A673 (cell line): Measurements from ENCODE around the gene NPW. TPM values are rescaled to one million over a fixed set of nuclear protein-coding genes. Genes with fewer than 3 reads are reported as not detected.

Experiments
- BruUV-seq: library from RNA; stranded (reverse); fragments of 400-500 nt; replicated peaks from 2 replicates; lab custom pipeline; 2021; lab: Mats Ljungman, UMichigan
- CTCF ChIA-PET: fragments of 300-600 bp; sonication (Branson Sonifier 250); formaldehyde crosslinking; loops from one replicate; lab custom pipeline; 2022; ENCODE audit warnings: antibody characterized with exemption; lab: Charles Lee
- POLR2A ChIA-PET: fragments of 300-600 bp; sonication (Branson Sonifier 250); formaldehyde crosslinking; loops from one replicate; lab custom pipeline; 2022; ENCODE audit warnings: antibody characterized with exemption; ENCODE audit not compliant: low non-redundant PET; lab: Charles Lee
- DNase-seq: peaks from one replicate; pipeline ENCODE4 v3.0.0-alpha.2; 2015; ENCODE audit warnings: low spot score
- H3K27ac ChIP-seq: fragments of 200-600 bp; sonication (generic); 2 replicates; pipeline ENCODE4 v1.5.1; 2016; ENCODE audit warnings: mixed run types, low read depth, mild to moderate bottlenecking, mixed read lengths, antibody characterized with exemption, low read length; ENCODE audit not compliant: poor library complexity, severe bottlenecking
- H3K27me3 ChIP-seq: fragments of 200-600 bp; sonication (generic); replicated peaks from 2 replicates; pipeline ENCODE4 v1.6.1; 2017; ENCODE audit warnings: mixed run types, low read depth, mild to moderate bottlenecking, mixed read lengths, antibody characterized with exemption, low read length; ENCODE audit not compliant: insufficient read depth, poor library complexity
- H3K36me3 ChIP-seq: fragments of 200-600 bp; sonication (generic); 2 replicates; pipeline ENCODE4 v1.6.1; 2016; ENCODE audit warnings: mixed run types, mild to moderate bottlenecking, mixed read lengths, antibody characterized with exemption, low read length; ENCODE audit not compliant: insufficient read depth, poor library complexity, severe bottlenecking
- H3K4me1 ChIP-seq: fragments of 200-600 bp; sonication (generic); 2 replicates; pipeline ENCODE4 v1.6.1; 2017; ENCODE audit warnings: mixed run types, mild to moderate bottlenecking, mixed read lengths, antibody characterized with exemption, low read length; ENCODE audit not compliant: insufficient read depth, poor library complexity, severe bottlenecking
- H3K4me3 ChIP-seq: fragments of 200-600 bp; sonication (generic); 2 replicates; pipeline ENCODE4 v1.5.1; 2016; ENCODE audit warnings: low read depth, mixed run types, mild to moderate bottlenecking, mixed read lengths, low read length; ENCODE audit not compliant: poor library complexity, severe bottlenecking
- H3K9me3 ChIP-seq: fragments of 200-600 bp; sonication (generic); 2 replicates; pipeline ENCODE4 v1.6.1; 2016; ENCODE audit warnings: mixed run types, low read depth, mild to moderate bottlenecking, mixed read lengths, antibody characterized with exemption, low read length; ENCODE audit not compliant: poor library complexity, severe bottlenecking
- EZH2 ChIP-seq: fragments of 200-600 bp; sonication (generic); IDR thresholded peaks from 2 replicates; pipeline ENCODE4 v1.6.1; 2017; ENCODE audit warnings: borderline replicate concordance, low read depth, mild to moderate bottlenecking, mixed read lengths, antibody characterized with exemption, low read length; ENCODE audit not compliant: poor library complexity, severe bottlenecking
- intact Hi-C: fragments of 100-400 bp; cut with micrococcal nuclease; formaldehyde crosslinking; loops from one replicate; pipeline ENCODE4 v1.10.0; 2022; ENCODE audit not compliant: unreplicated experiment
- total RNA-seq: library from RNA; stranded (reverse); gene quantifications from 2 replicates; pipeline ENCODE4 v1.2.3, GENCODE V29; 2021
- TF ChIP-seq, protein P1 (sequence below): fragments of 300-800, 200-600 bp; sonication (generic); conservative IDR thresholded peaks from 2 replicates; pipeline ENCODE4 v1.5.1; 2017; ENCODE audit warnings: low read depth, mild to moderate bottlenecking, antibody characterized with exemption, low read length, moderate library complexity, mixed read lengths

Gene NPW
- total RNA-seq, 1 experiment from 2014 or later = 96.5 TPM

DNA sequence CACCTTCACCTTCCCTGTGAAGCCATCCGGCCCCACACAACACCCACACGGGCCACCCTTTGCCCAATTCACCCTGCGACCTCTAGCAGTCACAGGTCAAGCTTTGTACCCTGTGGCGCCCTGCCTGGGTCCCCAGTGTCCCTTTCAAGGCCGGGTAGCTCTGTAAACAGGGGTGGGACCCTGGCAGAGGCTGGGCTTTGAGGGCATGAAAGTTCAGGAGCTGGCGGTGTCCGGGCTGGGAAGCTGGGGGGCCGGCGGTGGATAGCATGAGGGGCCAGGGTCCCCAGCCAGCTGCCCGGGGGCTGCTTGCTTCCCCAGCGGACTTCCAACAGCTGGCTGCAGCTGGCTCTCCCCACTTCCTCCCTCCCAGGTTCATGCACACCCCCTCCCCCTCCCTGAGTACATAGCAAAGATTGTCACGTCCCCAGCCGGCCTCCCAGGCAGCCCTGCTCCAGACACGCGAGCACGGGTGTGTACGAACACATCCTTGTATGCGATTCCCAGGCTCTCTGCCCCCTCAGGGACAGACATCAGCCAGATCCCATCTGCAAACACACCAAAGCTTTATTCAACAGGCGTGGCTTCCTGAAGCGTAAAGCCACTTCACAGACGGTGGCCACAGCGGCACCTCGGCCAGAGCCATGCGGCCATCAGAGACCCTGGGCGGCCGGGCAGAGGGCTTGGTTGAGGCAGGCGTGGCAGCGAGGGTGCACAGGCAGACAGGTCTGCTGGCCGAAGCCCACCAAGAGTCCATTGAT, 19.9 kb downstream of the NPW start:
- TF ChIP-seq, protein P1, sequence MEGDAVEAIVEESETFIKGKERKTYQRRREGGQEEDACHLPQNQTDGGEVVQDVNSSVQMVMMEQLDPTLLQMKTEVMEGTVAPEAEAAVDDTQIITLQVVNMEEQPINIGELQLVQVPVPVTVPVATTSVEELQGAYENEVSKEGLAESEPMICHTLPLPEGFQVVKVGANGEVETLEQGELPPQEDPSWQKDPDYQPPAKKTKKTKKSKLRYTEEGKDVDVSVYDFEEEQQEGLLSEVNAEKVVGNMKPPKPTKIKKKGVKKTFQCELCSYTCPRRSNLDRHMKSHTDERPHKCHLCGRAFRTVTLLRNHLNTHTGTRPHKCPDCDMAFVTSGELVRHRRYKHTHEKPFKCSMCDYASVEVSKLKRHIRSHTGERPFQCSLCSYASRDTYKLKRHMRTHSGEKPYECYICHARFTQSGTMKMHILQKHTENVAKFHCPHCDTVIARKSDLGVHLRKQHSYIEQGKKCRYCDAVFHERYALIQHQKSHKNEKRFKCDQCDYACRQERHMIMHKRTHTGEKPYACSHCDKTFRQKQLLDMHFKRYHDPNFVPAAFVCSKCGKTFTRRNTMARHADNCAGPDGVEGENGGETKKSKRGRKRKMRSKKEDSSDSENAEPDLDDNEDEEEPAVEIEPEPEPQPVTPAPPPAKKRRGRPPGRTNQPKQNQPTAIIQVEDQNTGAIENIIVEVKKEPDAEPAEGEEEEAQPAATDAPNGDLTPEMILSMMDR = no peak
- TF ChIP-seq EZH2 = no peak
- H3K27ac ChIP-seq = peak overlapping the region; percentile 54
- H3K9me3 ChIP-seq = no peaks in the 10 kb centered on the region
- H3K27me3 ChIP-seq = no peaks in the 10 kb centered on the region
- intact Hi-C loops = no loop called here
- BruUV-seq = no TSS peak
- peaks cover 34% of the 10 kb centered on the region for H3K4me1 ChIP-seq
- H3K36me3 ChIP-seq = peaks cover 4% of the 10 kb centered on the region
- POLR2A ChIA-PET = no interaction called here
- CTCF ChIA-PET = no interaction called here
- H3K4me3 ChIP-seq = no peak overlapping the region
- peak; percentile 43 for DNase-seq

DNA sequence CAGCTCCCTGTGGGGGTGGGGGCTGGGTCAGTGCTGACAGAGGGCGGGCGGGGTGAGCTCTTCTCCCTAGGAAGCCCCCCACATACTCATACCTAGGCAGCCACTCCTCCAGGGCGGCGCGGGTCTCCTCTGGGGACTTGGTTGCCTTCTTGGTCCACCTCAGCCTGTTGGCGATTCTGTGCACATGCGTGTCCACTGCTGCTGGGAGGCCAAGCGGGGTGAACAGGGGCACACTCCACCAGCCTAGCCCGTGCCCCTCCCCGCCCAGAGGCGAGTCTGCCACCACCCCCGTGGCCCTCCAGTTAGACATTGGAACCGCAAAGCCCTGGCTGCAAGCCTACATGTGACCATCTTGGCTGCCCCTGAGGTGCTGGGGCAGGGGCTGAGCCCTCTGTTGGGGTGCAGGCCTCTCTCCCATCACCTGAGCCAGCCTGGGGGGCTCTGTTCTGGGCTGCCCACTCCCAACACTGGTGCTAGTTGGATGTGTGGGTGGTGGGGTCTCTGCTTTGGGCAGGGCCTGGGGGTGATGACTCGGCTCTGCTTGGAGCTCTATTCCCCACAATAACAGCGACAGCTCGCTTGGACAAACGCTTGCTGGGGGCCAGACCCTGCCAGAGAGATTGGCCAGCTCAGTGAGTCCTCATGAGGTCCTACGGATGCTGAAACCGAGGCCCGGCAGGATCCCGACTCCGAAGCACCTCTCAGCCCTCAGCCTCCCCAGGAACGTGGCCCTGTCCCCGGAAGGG, 20.6 kb downstream of the NPW start:
- Histone ChIP-seq H3K27ac (peak overlapping the region; percentile 37), H3K9me3 (no peaks in the 10 kb centered on the region), H3K27me3 (no peaks in the 10 kb centered on the region), H3K4me3 (no peak overlapping the region), H3K4me1 (peaks cover 34% of the 10 kb centered on the region), H3K36me3 (peaks cover 4% of the 10 kb centered on the region)
- DNase-seq = no peak
- CTCF ChIA-PET = no interaction called here
- intact Hi-C loops = no loop called here
- POLR2A ChIA-PET = no interaction called here
- no peak for TF ChIP-seq EZH2
- TF ChIP-seq, protein P1 = no peak
- BruUV-seq = no TSS peak

DNA sequence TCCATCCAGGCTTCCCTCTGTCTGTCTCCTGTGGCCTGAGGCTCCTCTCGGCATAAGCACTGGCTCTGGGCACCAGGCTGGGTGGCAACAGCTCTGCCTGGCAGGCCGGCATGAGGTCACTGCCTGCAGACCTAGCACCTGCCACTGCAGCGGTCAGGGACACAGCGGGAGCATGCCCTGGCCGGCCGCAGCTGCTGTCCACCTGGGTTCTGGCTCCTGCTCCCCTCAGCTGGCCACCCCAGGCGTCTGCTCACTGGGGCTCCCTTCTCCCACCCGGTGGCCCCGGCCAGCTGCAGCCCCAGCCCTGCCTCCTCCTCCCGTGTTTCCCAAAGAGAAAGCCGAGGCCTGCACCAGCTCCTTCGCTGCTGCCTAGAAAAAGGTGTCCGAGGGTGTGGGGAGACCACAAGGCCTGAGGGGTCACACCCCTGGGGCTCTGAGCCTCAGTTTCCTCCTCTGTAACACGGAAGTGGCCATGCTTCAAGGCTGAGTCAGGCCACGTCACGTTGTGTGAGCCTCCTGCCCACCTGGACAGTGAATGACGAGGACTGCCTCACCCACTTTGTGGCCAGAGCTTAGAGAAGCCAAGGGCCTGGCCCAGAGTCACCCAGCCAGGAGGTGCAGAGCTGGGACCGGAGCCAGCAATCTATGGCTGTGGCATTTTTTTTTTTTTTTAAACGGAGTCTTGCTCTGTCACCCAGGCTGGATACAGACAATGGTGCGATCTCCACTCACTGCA, 21.4 kb downstream of the NPW start:
- TF ChIP-seq EZH2 = no peak
- TF ChIP-seq, protein P1 = no peak
- ChIA-PET CTCF (no interaction called here), POLR2A (no interaction called here)
- H3K9me3 ChIP-seq = no peaks in the 10 kb centered on the region
- DNase-seq = no peak
- H3K4me3 ChIP-seq = no peak overlapping the region
- H3K4me1 ChIP-seq = peaks cover 27% of the 10 kb centered on the region
- H3K27me3 ChIP-seq = no peaks in the 10 kb centered on the region
- H3K27ac ChIP-seq = no peak overlapping the region
- H3K36me3 ChIP-seq = peaks cover 4% of the 10 kb centered on the region
- no TSS peak for BruUV-seq
- intact Hi-C loops = no loop called here
